KOPT-K1 (cell line): ENCODE results near the gene CAMK2D.

ENCODE experiments used
- H3K27ac ChIP-seq: fragments of 200-600 bp; sonication (generic); 2 replicates; pipeline ENCODE4 v1.5.1; 2016; ENCODE audit warnings: antibody characterized with exemption, mild to moderate bottlenecking, low read depth, low read length; ENCODE audit not compliant: poor library complexity, severe bottlenecking
- H3K36me3 ChIP-seq: fragments of 200-600 bp; sonication (generic); 2 replicates; pipeline ENCODE4 v1.5.1; 2017; ENCODE audit warnings: antibody characterized with exemption, mild to moderate bottlenecking, low read length, moderate library complexity; ENCODE audit not compliant: insufficient read depth
- H3K9me3 ChIP-seq: fragments of 200-600 bp; sonication (generic); 2 replicates; pipeline ENCODE4 v1.5.1; 2017; ENCODE audit warnings: antibody characterized with exemption, low read length, mild to moderate bottlenecking; ENCODE audit not compliant: insufficient read depth, poor library complexity, severe bottlenecking

CAMK2D gene

DNA sequence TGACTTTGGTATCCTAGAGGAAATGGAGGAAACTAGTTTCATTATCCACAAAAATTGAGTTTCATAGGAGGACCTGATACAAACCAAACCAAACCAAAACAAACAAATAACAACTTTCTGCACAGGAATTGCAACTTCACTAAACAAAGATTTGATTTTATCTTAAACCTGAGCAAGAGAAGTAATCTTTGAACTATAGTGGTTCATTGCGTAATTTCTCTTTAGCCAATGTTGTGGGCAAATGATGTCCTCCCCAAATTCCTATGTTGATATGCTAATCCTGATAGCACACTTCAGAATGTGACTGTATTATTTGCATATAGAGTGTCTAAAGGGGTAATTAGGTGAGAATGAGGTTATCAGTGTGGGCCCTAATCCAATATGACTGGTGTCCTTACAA lies 102.4 kb downstream of the CAMK2D start:
- Histone ChIP-seq H3K27ac (no peak overlapping the region), H3K9me3 (no peaks in the 10 kb centered on the region), H3K36me3 (no peaks in the 10 kb centered on the region)

DNA sequence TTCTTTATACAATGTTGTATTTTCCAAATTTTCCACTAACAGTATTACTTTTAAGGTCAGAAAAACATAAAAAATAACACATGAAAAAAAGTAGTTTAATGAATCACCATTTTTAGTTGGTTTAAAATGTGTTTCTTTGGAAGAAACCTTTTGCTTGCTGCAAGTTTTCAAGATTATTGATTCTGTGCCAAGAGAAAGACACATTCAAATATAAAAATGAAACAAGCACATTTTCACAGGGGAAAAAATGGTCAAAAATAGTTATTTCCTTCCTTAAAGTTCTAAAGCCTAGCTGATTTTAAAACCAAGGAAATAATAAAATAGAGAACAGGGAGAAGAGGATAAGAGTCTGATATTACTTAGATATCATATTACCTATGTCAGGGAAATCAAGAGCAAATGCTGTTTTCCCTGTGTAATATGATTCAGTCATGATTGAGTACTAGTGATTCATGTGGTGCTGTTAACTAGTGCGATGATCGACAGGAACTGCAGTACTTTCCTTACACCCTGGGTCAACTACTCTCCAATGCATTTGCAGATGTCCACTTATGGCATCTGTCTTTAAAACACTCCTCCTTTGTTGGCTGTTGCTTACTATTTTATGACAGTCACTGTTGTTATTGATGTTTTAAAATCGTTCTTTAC lies 103.8 kb downstream of the CAMK2D start:
- Histone ChIP-seq H3K36me3 (no peaks in the 10 kb centered on the region), H3K27ac (no peak overlapping the region), H3K9me3 (no peaks in the 10 kb centered on the region)

DNA sequence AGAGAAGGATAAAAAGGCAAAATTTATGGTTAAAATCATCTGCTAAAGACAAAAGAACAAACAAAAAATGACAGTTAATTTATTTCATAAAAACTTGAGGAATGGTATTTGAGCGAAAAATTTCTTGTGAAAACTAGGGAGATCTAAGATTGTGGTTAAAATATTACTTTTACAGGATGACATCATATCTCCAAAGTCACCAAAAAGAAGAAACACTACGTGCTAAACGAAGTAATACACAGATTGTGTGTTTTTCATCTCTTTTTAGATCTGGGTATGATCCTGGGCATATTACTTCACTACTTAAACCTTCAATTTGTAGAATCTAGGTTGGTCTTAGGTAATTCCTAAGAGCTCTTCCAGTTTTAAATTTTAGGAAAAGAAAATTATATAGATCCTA lies 107.7 kb downstream of the CAMK2D start:
- Histone ChIP-seq H3K9me3 (no peaks in the 10 kb centered on the region), H3K27ac (no peak overlapping the region), H3K36me3 (no peaks in the 10 kb centered on the region)

DNA sequence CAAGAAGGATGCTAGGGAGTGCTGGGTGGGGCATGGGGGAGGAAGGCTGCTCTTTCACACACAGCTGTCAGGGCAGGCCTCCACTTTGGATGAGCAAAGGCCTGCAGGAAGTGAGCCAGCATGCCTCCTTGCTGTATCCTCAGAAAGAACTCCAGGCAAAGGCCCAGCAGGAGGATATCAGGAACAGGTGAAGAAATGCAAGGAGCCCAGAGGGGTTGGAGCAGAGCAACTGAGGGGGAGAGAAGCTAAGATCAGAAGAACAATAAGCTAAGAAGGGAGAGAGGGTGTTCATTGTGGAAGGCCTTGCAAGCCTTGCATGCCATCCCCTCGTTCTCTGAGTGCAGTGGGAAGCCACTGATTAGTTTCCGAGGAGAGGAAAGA lies 115.1 kb downstream of the CAMK2D start:
- Histone ChIP-seq H3K9me3 (no peaks in the 10 kb centered on the region), H3K36me3 (no peaks in the 10 kb centered on the region), H3K27ac (no peak overlapping the region)

DNA sequence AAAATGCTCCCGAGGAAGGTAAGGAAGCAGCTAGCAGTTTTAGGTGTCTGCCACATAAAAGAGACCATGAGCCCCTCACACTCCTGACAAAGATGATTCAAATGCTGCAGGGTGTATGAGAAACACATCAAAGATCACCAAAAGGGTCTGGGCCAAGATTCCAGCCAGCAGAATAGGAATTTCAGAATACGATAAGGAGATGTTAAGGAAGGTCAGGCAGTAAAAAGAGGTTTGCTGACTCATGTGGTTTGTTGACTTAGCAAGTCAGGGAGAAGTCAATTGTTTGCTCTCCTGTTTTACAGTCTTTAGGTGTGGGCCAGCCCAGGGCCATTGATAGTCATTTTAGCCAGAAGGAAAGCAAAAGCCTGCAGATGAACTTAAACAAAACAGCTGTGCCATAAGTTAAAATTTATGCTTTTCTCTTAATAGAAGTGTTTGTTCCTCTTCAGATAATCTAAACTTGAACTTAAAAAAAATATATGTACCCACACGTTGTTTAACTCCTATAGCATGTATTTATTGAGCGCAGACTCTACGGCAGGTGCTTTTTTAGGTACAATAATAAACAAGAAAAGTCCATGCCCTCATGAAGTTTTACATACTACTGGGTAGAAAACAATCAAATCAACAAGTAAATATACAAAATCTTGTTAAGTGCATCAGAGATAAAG lies 115.6 kb downstream of the CAMK2D start:
- H3K27ac ChIP-seq = no peak overlapping the region
- H3K36me3 ChIP-seq = no peaks in the 10 kb centered on the region
- H3K9me3 ChIP-seq = no peaks in the 10 kb centered on the region

- Histone ChIP-seq H3K27ac (no peak overlapping the region), H3K9me3 (no peaks in the 10 kb centered on the region), H3K36me3 (no peaks in the 10 kb centered on the region)
Observed at GRCh38 chr4:113645288-113645687, 116.2 kb downstream of the CAMK2D start.

DNA sequence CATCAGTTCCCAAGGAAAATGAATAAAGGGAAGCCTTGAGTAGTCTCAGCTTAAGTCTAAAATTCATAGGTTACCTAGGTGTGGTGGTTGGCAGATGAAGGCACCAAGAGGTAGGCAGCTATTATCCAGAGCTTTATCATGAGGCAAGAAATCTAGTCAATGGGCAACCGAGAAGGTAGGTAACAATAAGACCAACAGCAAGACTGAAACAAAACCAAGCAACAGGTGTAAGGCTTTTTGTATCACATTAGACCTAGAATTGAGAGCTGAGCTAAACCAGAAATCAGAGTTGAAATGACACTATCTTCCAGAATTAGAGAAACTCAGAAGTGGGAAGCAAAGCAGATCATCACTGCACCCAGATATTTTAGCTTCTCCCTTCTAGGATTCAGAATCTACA lies 117.1 kb downstream of the CAMK2D start:
- Histone ChIP-seq H3K36me3 (no peaks in the 10 kb centered on the region), H3K27ac (no peak overlapping the region), H3K9me3 (no peaks in the 10 kb centered on the region)

DNA sequence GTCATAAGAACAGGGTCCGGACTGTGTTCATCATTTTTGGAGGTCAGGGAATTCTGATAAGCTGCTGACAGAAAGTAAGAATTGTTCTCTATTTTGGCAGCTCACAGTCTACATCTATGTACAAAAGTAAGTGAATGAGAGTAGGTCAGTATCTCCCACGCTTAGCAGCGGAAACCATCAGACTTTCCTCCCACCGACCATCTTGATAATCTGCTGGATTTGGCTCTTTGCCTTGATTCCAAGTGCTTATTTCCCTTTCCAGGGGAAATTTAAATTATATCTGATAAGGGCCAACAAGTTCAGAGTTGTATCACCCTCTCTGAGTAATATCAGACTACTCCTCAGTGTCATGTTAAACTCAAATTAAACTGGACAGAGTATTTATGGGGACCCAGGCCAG lies 118.0 kb downstream of the CAMK2D start:
- no peak overlapping the region for H3K27ac ChIP-seq
- no peaks in the 10 kb centered on the region for H3K9me3 ChIP-seq
- H3K36me3 ChIP-seq = no peaks in the 10 kb centered on the region

DNA sequence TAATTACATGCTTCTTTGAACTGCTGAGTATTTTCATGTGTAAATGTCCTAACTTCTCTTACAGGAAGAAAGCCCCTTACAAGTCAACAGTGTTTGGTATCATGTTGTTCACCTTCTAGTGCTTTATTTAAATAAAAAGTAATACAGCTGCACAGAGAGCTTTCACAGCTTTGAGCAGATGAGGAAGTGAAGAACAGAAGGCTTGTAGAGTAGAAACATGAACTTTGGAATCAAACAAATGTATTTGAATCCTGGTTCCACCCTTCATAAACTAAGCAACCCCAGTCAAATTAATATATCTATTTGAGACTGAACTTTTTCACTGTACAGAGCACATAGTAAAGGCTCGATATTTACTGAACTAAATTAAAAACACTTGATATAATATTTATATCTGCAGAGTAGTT lies 120.5 kb downstream of the CAMK2D start:
- no peaks in the 10 kb centered on the region for H3K36me3 ChIP-seq
- H3K27ac ChIP-seq = no peak overlapping the region
- H3K9me3 ChIP-seq = no peaks in the 10 kb centered on the region

DNA sequence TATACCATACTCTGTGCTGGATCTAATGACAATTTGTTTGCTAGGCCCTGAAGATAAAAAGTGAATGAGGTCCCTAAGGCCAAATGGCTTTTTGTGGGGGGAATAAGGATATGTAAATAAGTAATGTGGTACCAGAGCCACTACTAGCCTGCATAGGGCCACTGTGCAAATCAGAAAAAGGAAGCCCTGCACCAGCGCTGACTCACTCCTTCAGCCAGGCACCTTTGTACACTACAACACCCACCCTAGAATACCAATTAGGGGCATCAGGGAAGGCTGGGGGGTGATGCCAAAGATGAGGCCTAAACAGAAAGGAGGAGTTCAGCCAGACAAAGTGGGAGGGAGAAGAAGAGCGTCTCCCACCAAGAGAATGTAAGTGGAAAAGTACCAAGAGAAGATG lies 122.2 kb downstream of the CAMK2D start:
- H3K36me3 ChIP-seq = no peaks in the 10 kb centered on the region
- no peaks in the 10 kb centered on the region for H3K9me3 ChIP-seq
- no peak overlapping the region for H3K27ac ChIP-seq

- Histone ChIP-seq H3K27ac (no peak overlapping the region), H3K36me3 (no peaks in the 10 kb centered on the region), H3K9me3 (no peaks in the 10 kb centered on the region)
Observed at GRCh38 chr4:113638562-113638832, 123.0 kb downstream of the CAMK2D start.

DNA sequence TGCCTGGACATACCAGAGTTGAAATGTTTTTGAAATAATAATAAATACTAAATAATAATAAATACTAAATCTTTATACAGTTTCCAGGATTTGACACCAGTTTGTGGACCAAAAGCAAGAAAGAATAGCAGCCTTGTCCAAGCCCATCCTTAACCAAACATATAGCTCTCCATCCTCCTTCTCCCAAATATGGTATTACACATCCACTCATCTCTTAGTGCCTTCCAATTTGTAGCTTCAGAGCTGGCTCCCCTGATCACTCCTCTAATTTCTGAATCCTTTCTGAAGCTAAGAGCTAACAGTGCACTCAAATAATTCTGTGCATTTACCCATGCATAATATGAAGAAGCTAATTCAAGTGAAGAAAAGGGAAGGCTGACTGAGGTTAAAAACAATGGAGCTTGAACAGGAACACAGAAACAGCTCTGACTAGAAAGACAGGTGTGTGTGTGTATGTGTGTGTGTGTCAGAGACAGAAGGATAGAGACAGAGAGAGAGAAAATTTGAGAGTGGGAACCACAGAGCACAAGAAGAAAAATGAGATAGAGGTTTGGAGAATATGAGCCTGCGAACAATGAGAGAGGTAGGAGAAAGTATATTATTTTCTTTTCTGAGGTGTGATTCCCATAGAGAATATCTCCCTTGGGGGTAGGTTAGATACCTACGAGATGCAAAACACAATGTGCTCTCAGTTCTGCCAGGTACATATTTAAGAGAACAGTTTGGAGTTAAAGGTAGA lies 123.5 kb downstream of the CAMK2D start:
- no peaks in the 10 kb centered on the region for H3K36me3 ChIP-seq
- H3K27ac ChIP-seq = no peak overlapping the region
- H3K9me3 ChIP-seq = no peaks in the 10 kb centered on the region

- Histone ChIP-seq H3K36me3 (no peaks in the 10 kb centered on the region), H3K27ac (no peak overlapping the region), H3K9me3 (no peaks in the 10 kb centered on the region)
Observed at GRCh38 chr4:113637363-113637762, 124.2 kb downstream of the CAMK2D start.

DNA sequence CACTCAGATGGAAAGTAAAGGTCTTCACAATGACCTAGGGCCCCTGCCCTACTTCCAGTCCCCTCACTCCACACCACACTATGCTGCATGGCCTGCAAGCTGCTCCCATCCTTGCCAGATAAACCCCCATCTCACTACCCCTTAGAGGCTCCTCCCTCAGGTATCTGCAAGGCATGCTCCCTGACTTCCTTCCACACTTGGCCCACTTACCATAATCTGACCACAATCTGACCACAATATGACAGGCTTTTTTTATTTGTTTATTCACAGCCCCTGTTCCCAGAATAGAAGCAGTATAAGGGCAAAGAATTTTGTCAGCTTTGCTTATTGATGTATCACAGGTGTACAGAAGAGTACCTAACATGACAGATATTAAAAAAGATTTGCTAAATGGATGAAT lies 124.7 kb downstream of the CAMK2D start:
- Histone ChIP-seq H3K27ac (peak overlapping the region; percentile 8), H3K36me3 (no peaks in the 10 kb centered on the region)

GRCh38 chr4:113636438-113636818 lies 125.1 kb downstream of the CAMK2D start:
- Histone ChIP-seq H3K27ac (peak overlapping the region; percentile 8), H3K36me3 (no peaks in the 10 kb centered on the region), H3K9me3 (no peaks in the 10 kb centered on the region)

More for the DNA sequence above, 124.7 kb downstream of the CAMK2D start:
- H3K9me3 ChIP-seq = no peaks in the 10 kb centered on the region
